HepG2 (cell line): ENCODE data around the gene SCNM1. TPM values are rescaled to one million over a fixed set of nuclear protein-coding genes. Genes with fewer than 3 reads are reported as not detected.
A peak's percentile ranks its signal among the peaks of the same experiment; 100 is the strongest.

Source experiments
- AHR ChIP-seq: IDR thresholded peaks from 2 replicates; pipeline ENCODE4 v1.6.1; 2018; ENCODE audit warnings: missing genetic modification reagents, missing compliant biosample characterization
- BCL3 ChIP-seq: sonication (generic); formaldehyde crosslinking; IDR thresholded peaks from 2 replicates; pipeline ENCODE4 v1.5.1; 2020; ENCODE audit warnings: mild to moderate bottlenecking, missing genetic modification reagents, moderate library complexity
- BCLAF1 ChIP-seq: fragments of 450-650 bp; IDR thresholded peaks from 2 replicates; pipeline ENCODE4 v1.6.1; 2017; ENCODE audit warnings: mild to moderate bottlenecking
- CHD4 ChIP-seq: fragments of 200-600 bp; sonication (generic); IDR thresholded peaks from 2 replicates; pipeline ENCODE4 v1.7.0; 2017; ENCODE audit warnings: mild to moderate bottlenecking, low read length, borderline replicate concordance
- HMG20B ChIP-seq: conservative IDR thresholded peaks from 2 replicates; pipeline ENCODE4 v1.6.1; 2016; ENCODE audit warnings: missing genetic modification reagents, missing compliant biosample characterization
- HNRNPK ChIP-seq: fragments of 200-400 bp; formaldehyde crosslinking; IDR thresholded peaks from 2 replicates; pipeline ENCODE4 v1.6.1; 2018; ENCODE audit warnings: low read length, low read depth, moderate library complexity, mild to moderate bottlenecking; ENCODE audit not compliant: poor library complexity, severe bottlenecking
- HNRNPL ChIP-seq: fragments of 200-400 bp; formaldehyde crosslinking; IDR thresholded peaks from 2 replicates; pipeline ENCODE4 v1.6.1; 2017; ENCODE audit warnings: mild to moderate bottlenecking, low read depth, low read length
- HNRNPUL1 ChIP-seq: fragments of 200-400 bp; formaldehyde crosslinking; IDR thresholded peaks from 2 replicates; pipeline ENCODE4 v1.6.1; 2017; ENCODE audit warnings: low read depth, mild to moderate bottlenecking, low read length, moderate library complexity
- MIER3 ChIP-seq: IDR thresholded peaks from 2 replicates; pipeline ENCODE4 v1.6.1; 2016; ENCODE audit warnings: missing compliant biosample characterization, borderline replicate concordance
- TP53 ChIP-seq: sonication (generic); formaldehyde crosslinking; conservative IDR thresholded peaks from 2 replicates; pipeline ENCODE4 v1.4.0; 2020; ENCODE audit warnings: missing genetic modification reagents
- ZBTB10 ChIP-seq: sonication (generic); formaldehyde crosslinking; IDR thresholded peaks from 2 replicates; pipeline ENCODE4 v1.4.0; 2020; ENCODE audit warnings: missing genetic modification reagents, borderline replicate concordance
- ZBTB49 ChIP-seq: sonication (generic); formaldehyde crosslinking; IDR thresholded peaks from 2 replicates; pipeline ENCODE4 v1.4.0; 2020; ENCODE audit warnings: missing genetic modification reagents, borderline replicate concordance
- ZBTB8A ChIP-seq: sonication (generic); formaldehyde crosslinking; IDR thresholded peaks from 2 replicates; pipeline ENCODE4 v1.4.0; 2020; ENCODE audit warnings: mild to moderate bottlenecking, low read depth, missing genetic modification reagents, borderline replicate concordance
- ZNF24 ChIP-seq: fragments of 450-650 bp; IDR thresholded peaks from 2 replicates; pipeline ENCODE4 v1.6.1; 2017; ENCODE audit warnings: antibody characterized with exemption, mild to moderate bottlenecking
- ZNF34 ChIP-seq: sonication (generic); formaldehyde crosslinking; IDR thresholded peaks from 2 replicates; pipeline ENCODE4 v1.4.0; 2020; ENCODE audit warnings: mild to moderate bottlenecking, missing genetic modification reagents, borderline replicate concordance
- ZNF44 ChIP-seq: sonication (generic); formaldehyde crosslinking; IDR thresholded peaks from 2 replicates; pipeline ENCODE4 v1.5.1; 2020; ENCODE audit warnings: mild to moderate bottlenecking, missing genetic modification reagents
- ZNF605 ChIP-seq: sonication (generic); formaldehyde crosslinking; IDR thresholded peaks from 2 replicates; pipeline ENCODE4 v1.8.0; 2022; ENCODE audit warnings: mild to moderate bottlenecking, missing genetic modification reagents
- ZNF619 ChIP-seq: sonication (generic); formaldehyde crosslinking; IDR thresholded peaks from 2 replicates; pipeline ENCODE4 v1.4.0; 2020; ENCODE audit warnings: mild to moderate bottlenecking, missing genetic modification reagents
- ZNF709 ChIP-seq: sonication (generic); formaldehyde crosslinking; IDR thresholded peaks from 2 replicates; pipeline ENCODE4 v1.5.0; 2020; ENCODE audit warnings: mild to moderate bottlenecking, missing genetic modification reagents
- ZNF792 ChIP-seq: IDR thresholded peaks from 2 replicates; pipeline ENCODE4 v1.6.1; 2016
- polyA plus RNA-seq, 8 experiments: library from polyadenylated mRNA; depleted of rRNA in 3 of 8; stranded (reverse) in 7 of 8; unstranded in 1 of 8; fragments of >200 nt; fragmentation: Illumina TruSeq in 4 of 8; extraction: Trizol in 4 of 8; gene quantifications; 2 replicates each; pipeline versions ENCODE4 v1.2.1 to v1.2.3, GENCODE V29; 2011 to 2016; ENCODE audit warnings: low read depth in 4 of 8, missing spikeins in 1 of 8, mixed read lengths in 1 of 8; ENCODE audit not compliant: insufficient read depth in 1 of 8
- total RNA-seq, 5 experiments: library from RNA; depleted of rRNA; stranded (reverse); fragments of >200 nt; fragmentation: Illumina TruSeq; extraction: Trizol; gene quantifications; 2 replicates each; pipeline ENCODE4 v1.2.3, GENCODE V29; 2016; ENCODE audit warnings: low read depth in 1 of 5

The SCNM1 gene
- total and polyA plus RNA-seq, 2 of the 13 experiments (the other 11 are each of a cell fraction or from before 2014, with no cell fraction given) = 16.3 to 31.5 TPM

- 0 out of 2 replicates have a peak, but pooled peaks have one; percentile 48 for TF ChIP-seq BCL3
- TF ChIP-seq AHR (CRISPR knock-in tag) = 0 out of 2 replicates have a peak, but pooled peaks have one; percentile 13
- TF ChIP-seq ZNF24 = no peak
- no peak for TF ChIP-seq HNRNPK
- peak; percentile 61 for TF ChIP-seq ZNF605 (CRISPR knock-in tag)
- TF ChIP-seq ZBTB10 = no peak
- TF ChIP-seq CHD4 = no peak
- peak; percentile 9; the same call in 1 of the 2 replicates for TF ChIP-seq HNRNPL
- no peak for TF ChIP-seq ZNF619 (CRISPR knock-in tag)
- TF ChIP-seq ZNF792 = no peak; the same call in 1 of the 2 replicates
- TF ChIP-seq MIER3 (CRISPR knock-in tag) = no peak
- no peak for TF ChIP-seq HMG20B (CRISPR knock-in tag)
- no peak for TF ChIP-seq ZNF34 (CRISPR knock-in tag)
- TF ChIP-seq ZBTB49 (CRISPR knock-in tag) = no peak
- no peak for TF ChIP-seq BCLAF1
- peak; percentile 58; the same call in 1 of the 2 replicates for TF ChIP-seq TP53
- TF ChIP-seq HNRNPUL1 = no peak
- TF ChIP-seq ZNF44 (CRISPR knock-in tag) = no peak
- TF ChIP-seq ZNF709 = no peak; the same call in 1 of the 2 replicates
- no peak for TF ChIP-seq ZBTB8A (CRISPR knock-in tag)
Observed at GRCh38 chr1:151198254-151199127, 32.5 kb downstream of the SCNM1 start, which contains the start of gene PIP5K1A (continued).
